Loucy (cell line): ENCODE data around the gene BCAS1.

Source experiments
- EZH2phosphoT487 ChIP-seq: fragments of 200-600 bp; IDR thresholded peaks from 2 replicates; pipeline ENCODE4 v1.6.1; 2018; ENCODE audit warnings: antibody characterized with exemption, mild to moderate bottlenecking, moderate library complexity, borderline replicate concordance
- TF ChIP-seq, protein P1 (sequence below): fragments of 200-600 bp; sonication (generic); conservative IDR thresholded peaks from 2 replicates; pipeline ENCODE4 v1.5.1; 2014; ENCODE audit warnings: mild to moderate bottlenecking, antibody characterized with exemption, low read length

DNA sequence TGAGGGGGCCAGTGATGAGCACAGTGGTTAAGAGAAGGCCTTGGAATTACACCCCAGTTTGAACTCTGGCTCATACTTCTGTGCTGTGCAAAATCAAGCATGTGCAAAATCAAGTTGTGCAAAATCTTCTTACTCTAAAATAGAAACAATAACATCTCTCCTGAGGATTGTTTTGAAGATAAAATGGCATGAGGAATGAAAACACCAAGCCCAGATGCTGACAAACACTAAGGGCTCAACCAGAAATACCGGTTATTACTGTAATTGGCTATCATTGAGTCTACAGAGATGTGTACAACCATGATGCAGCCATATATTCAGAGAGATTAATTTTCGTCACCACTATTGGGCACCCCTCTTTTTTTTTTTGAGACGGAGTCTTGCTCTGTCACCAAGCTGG, 5.9 kb upstream of the BCAS1 start:
- TF ChIP-seq, protein P1, sequence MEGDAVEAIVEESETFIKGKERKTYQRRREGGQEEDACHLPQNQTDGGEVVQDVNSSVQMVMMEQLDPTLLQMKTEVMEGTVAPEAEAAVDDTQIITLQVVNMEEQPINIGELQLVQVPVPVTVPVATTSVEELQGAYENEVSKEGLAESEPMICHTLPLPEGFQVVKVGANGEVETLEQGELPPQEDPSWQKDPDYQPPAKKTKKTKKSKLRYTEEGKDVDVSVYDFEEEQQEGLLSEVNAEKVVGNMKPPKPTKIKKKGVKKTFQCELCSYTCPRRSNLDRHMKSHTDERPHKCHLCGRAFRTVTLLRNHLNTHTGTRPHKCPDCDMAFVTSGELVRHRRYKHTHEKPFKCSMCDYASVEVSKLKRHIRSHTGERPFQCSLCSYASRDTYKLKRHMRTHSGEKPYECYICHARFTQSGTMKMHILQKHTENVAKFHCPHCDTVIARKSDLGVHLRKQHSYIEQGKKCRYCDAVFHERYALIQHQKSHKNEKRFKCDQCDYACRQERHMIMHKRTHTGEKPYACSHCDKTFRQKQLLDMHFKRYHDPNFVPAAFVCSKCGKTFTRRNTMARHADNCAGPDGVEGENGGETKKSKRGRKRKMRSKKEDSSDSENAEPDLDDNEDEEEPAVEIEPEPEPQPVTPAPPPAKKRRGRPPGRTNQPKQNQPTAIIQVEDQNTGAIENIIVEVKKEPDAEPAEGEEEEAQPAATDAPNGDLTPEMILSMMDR = no peak
- TF ChIP-seq EZH2phosphoT487 = no peak
